HepG2 (cell line): ENCODE results near the gene CFAP61. TPM values are rescaled to one million over a fixed set of nuclear protein-coding genes. Genes with fewer than 3 reads are reported as not detected.

ENCODE experiments used
- ATAC-seq: fragments of 200-7000 bp; cut with Tn5 transposase; 3 replicates; pipeline ENCODE4 v1.9.1; 2020; ENCODE audit warnings: mild to moderate bottlenecking, moderate library complexity
- BruUV-seq: library from RNA; stranded (reverse); fragments of 400-500 nt; replicated peaks from 2 replicates; lab custom pipeline; 2021; lab: Mats Ljungman, UMichigan
- CTCF ChIA-PET: fragments of 300-600 bp; formaldehyde crosslinking; extraction: SDS; loops from one replicate; lab custom pipeline; 2021; ENCODE audit warnings: low total read pairs, inconsistent platforms, low intra/inter-chr PET ratio; lab: Yijun Ruan, JAX
- POLR2A ChIA-PET: fragments of 350-600 bp; sonication (Branson Sonifier 250); formaldehyde crosslinking; loops from one replicate; lab custom pipeline; 2020; ENCODE audit warnings: antibody characterized with exemption, inconsistent platforms; lab: Yijun Ruan, JAX
- DNase-seq: peaks from one replicate; pipeline ENCODE4 v3.0.0-alpha.2; 2015; ENCODE audit warnings: low spot score
- FAIRE-seq: peaks from 3 replicates; lab custom pipeline; 2011; peaks lifted over from hg19 to GRCh38; lab: Jason Lieb, UNC
- H2AFZ ChIP-seq: one replicate; pipeline ENCODE4 v1.6.1; 2011; ENCODE audit warnings: low read length, inconsistent platforms
- H3K27ac ChIP-seq: fragments of 300-600 bp; 3 replicates; pipeline ENCODE4 v1.8.0; 2011; ENCODE audit warnings: mixed run types, mild to moderate bottlenecking, mixed read lengths, low read length, inconsistent platforms; ENCODE audit not compliant: insufficient read depth; ENCODE audit errors: extremely low read length
- H3K27me3 ChIP-seq, 2 experiments: fragments of 200-600 bp in 1 of 2; 2 replicates in 1 of 2; 3 replicates in 1 of 2; pipeline versions ENCODE4 v1.6.0 to v1.8.0; 2011; ENCODE audit warnings: low read length in 2 of 2, mild to moderate bottlenecking in 2 of 2, moderate library complexity in 2 of 2, inconsistent platforms in 1 of 2; ENCODE audit not compliant: insufficient read depth in 2 of 2, control insufficient read depth in 1 of 2
- H3K36me3 ChIP-seq, 2 experiments: fragments of 200-600 bp in 1 of 2; replicated peaks in 1 of 2; 2 replicates in 1 of 2; 3 replicates in 1 of 2; pipeline versions ENCODE4 v1.5.1 to v1.8.0; 2011; ENCODE audit warnings: low read length in 2 of 2, inconsistent platforms in 1 of 2; ENCODE audit not compliant: insufficient read depth in 2 of 2, control insufficient read depth in 1 of 2
- H3K4me1 ChIP-seq: 2 replicates; pipeline ENCODE4 v1.5.1; 2012; ENCODE audit warnings: low read length, inconsistent platforms; ENCODE audit not compliant: insufficient read depth
- H3K4me2 ChIP-seq: 2 replicates; pipeline ENCODE4 v1.6.0; 2011; ENCODE audit warnings: low read depth, low read length, inconsistent platforms
- H3K4me3 ChIP-seq, 3 experiments: fragments of 200-600 bp in 1 of 3; sonication (generic), shearing (Covaris generic) in 1 of 3; replicated peaks in 1 of 3; 2 replicates each; pipeline ENCODE4 v1.5.1; 2011 to 2016; ENCODE audit warnings: low read length in 3 of 3, inconsistent platforms in 2 of 3, low read depth in 2 of 3, mild to moderate bottlenecking in 2 of 3, control low read depth in 1 of 3, mixed read lengths in 1 of 3; ENCODE audit not compliant: insufficient read depth in 1 of 3
- H3K79me2 ChIP-seq: one replicate; pipeline ENCODE4 v1.6.1; 2011; ENCODE audit warnings: low read length, inconsistent platforms; ENCODE audit not compliant: insufficient read depth
- H3K9ac ChIP-seq: 2 replicates; pipeline ENCODE4 v1.6.0; 2011; ENCODE audit warnings: mild to moderate bottlenecking, low read depth, low read length, inconsistent platforms; ENCODE audit not compliant: insufficient read depth
- H3K9me3 ChIP-seq: 2 replicates; pipeline ENCODE4 v1.5.1; 2012; ENCODE audit warnings: mild to moderate bottlenecking, low read length
- H4K20me1 ChIP-seq: 2 replicates; pipeline ENCODE4 v1.6.0; 2011; ENCODE audit warnings: inconsistent platforms, mild to moderate bottlenecking, low read length, moderate library complexity; ENCODE audit not compliant: insufficient read depth
- CHD2 ChIP-seq: IDR thresholded peaks from 2 replicates; pipeline ENCODE4 v1.6.1; 2011; ENCODE audit warnings: low read depth, low read length, improper control_type of control experiment
- RAD51 ChIP-seq: fragments of 450-650 bp; IDR thresholded peaks from 2 replicates; pipeline ENCODE4 v1.6.1; 2016; ENCODE audit warnings: borderline replicate concordance
- RCOR2 ChIP-seq: IDR thresholded peaks from 2 replicates; pipeline ENCODE4 v1.6.1; 2016; ENCODE audit warnings: missing biosample characterization, missing genetic modification reagents
- TCF12 ChIP-seq, 2 experiments: fragments of 450-650 bp in 1 of 2; sonication (generic) in 1 of 2; formaldehyde crosslinking in 1 of 2; IDR thresholded peaks; 2 replicates each; pipeline versions ENCODE4 v1.6.1 to v1.8.0; 2017 to 2022; ENCODE audit warnings: antibody characterized with exemption in 1 of 2, mild to moderate bottlenecking in 1 of 2, missing genetic modification reagents in 1 of 2, moderate library complexity in 1 of 2
- XRCC5 ChIP-seq: fragments of 200-400 bp; formaldehyde crosslinking; optimal IDR thresholded peaks from 2 replicates; pipeline ENCODE3; 2017; ENCODE audit warnings: mild to moderate bottlenecking, low read length
- ZFP37 ChIP-seq: sonication (generic); formaldehyde crosslinking; IDR thresholded peaks from 2 replicates; pipeline ENCODE4 v1.4.0; 2020; ENCODE audit warnings: missing genetic modification reagents, borderline replicate concordance
- ZMYM3 ChIP-seq: sonication (generic); formaldehyde crosslinking; IDR thresholded peaks from 2 replicates; pipeline ENCODE4 v1.5.1; 2020; ENCODE audit warnings: mild to moderate bottlenecking, missing genetic modification reagents
- ZNF263 ChIP-seq: sonication (generic); formaldehyde crosslinking; IDR thresholded peaks from 2 replicates; pipeline ENCODE4 v1.4.0; 2020; ENCODE audit warnings: missing genetic modification reagents
- ZNF282 ChIP-seq: fragments of 450-650 bp; IDR thresholded peaks from 2 replicates; pipeline ENCODE4 v1.6.1; 2018; ENCODE audit not compliant: partially characterized antibody
- ZNF326 ChIP-seq: sonication (generic); formaldehyde crosslinking; IDR thresholded peaks from 2 replicates; pipeline ENCODE4 v1.4.0; 2020; ENCODE audit warnings: missing genetic modification reagents, borderline replicate concordance
- ZNF564 ChIP-seq: sonication (generic); formaldehyde crosslinking; IDR thresholded peaks from 2 replicates; pipeline ENCODE4 v1.8.1; 2023; ENCODE audit warnings: mild to moderate bottlenecking, missing genetic modification reagents
- WGBS: methylation state at CpG from one replicate; pipeline ENCODE4 v1.1.6; 2017; ENCODE audit warnings: low lambda C conversion rate; 5-methylcytosine and 5-hydroxymethylcytosine counted together
- in situ Hi-C: cut with HindIII; loops from 2 replicates; pipeline ENCODE4 v1.10.0; 2017; ENCODE audit warnings: low pct_unique_long_range_greater_than_20kb; ENCODE audit not compliant: extremely low pct_ligation_motif_present
- intact Hi-C: fragments of 100-400 bp; cut with micrococcal nuclease; formaldehyde crosslinking; loops from one replicate; pipeline ENCODE4 v1.10.0; 2022; ENCODE audit not compliant: unreplicated experiment
- polyA plus RNA-seq, 8 experiments: library from polyadenylated mRNA; depleted of rRNA in 3 of 8; stranded (reverse) in 7 of 8; unstranded in 1 of 8; fragments of >200 nt; fragmentation: Illumina TruSeq in 4 of 8; extraction: Trizol in 4 of 8; gene quantifications; 2 replicates each; pipeline versions ENCODE4 v1.2.1 to v1.2.3, GENCODE V29; 2011 to 2016; ENCODE audit warnings: low read depth in 4 of 8, missing spikeins in 1 of 8, mixed read lengths in 1 of 8; ENCODE audit not compliant: insufficient read depth in 1 of 8
- total RNA-seq, 5 experiments: library from RNA; depleted of rRNA; stranded (reverse); fragments of >200 nt; fragmentation: Illumina TruSeq; extraction: Trizol; gene quantifications; 2 replicates each; pipeline ENCODE4 v1.2.3, GENCODE V29; 2016; ENCODE audit warnings: low read depth in 1 of 5
- TF ChIP-seq, protein P1 (sequence below): sonication (generic); formaldehyde crosslinking; IDR thresholded peaks from 2 replicates; pipeline ENCODE4 v1.4.0; 2020; ENCODE audit warnings: missing genetic modification reagents
- TF ChIP-seq, protein P2 (sequence below): sonication (generic); formaldehyde crosslinking; conservative IDR thresholded peaks from 2 replicates; pipeline ENCODE4 v1.4.0; 2020; ENCODE audit warnings: missing genetic modification reagents
- TF ChIP-seq, protein P3 (sequence below): sonication (generic); formaldehyde crosslinking; IDR thresholded peaks from 2 replicates; pipeline ENCODE4 v1.8.1; 2023; ENCODE audit warnings: mild to moderate bottlenecking, missing genetic modification reagents, borderline replicate concordance
- TF ChIP-seq, protein P4 (sequence below): sonication (generic); formaldehyde crosslinking; conservative IDR thresholded peaks from 2 replicates; pipeline ENCODE4 v1.4.0; 2020; ENCODE audit warnings: missing genetic modification reagents

CFAP61 gene
- total and polyA plus RNA-seq, 2 of the 13 experiments (the other 11 are each of a cell fraction or from before 2014, with no cell fraction given), result 0.27 TPM; not detected in 1

DNA sequence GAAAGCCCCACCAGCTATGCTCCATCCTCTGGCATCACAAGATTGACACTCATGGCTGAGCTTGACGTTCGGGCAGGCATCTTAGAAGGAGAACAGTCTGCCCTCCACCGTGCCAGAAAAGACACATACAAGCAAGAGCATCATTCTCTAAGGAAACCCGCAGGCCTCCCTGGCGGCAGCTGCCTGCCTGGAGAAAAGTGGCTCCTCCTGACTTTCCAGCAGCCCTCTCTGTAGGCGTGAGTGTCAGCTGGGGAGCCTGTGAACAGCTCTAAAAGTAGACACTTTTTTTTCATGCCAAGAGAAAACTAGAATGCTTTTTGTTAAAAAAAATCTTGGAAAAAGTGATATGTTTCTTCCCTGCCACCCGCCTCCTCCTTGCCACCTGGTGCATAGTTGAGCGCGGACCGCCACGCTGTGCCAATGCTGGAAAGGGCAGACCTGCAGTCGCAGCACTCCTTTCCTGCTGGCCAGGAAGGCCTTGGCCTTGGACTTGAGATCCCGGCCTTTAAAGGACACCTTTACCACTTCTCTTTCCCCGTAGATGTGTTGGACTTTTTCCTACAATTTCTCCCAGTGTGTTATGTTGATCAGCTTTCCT lies 285.9 kb downstream of the CFAP61 start:
- H4K20me1 ChIP-seq, result no peaks in the 10 kb centered on the region
- DNase-seq, result no peak
- H3K4me3 ChIP-seq, result no peak overlapping the region
- ChIA-PET CTCF (no interaction called here), POLR2A (no interaction called here)
- WGBS, result 44% methylated on average over 14 of the region's 14 CpGs
- H3K27me3 ChIP-seq, result peaks cover 7 to 40% of the 10 kb centered on the region in 2 experiments; a peak in 3 of 5 replicates
- FAIRE-seq, result no peak
- intact Hi-C loops, result no loop called here
- H3K9ac ChIP-seq, result no peak overlapping the region
- no peak for ATAC-seq
- H2AFZ ChIP-seq, result no peak overlapping the region
- no peak overlapping the region for H3K27ac ChIP-seq
- no peak overlapping the region for H3K4me2 ChIP-seq
- no peaks in the 10 kb centered on the region for H3K36me3 ChIP-seq
- no peaks in the 10 kb centered on the region for H3K4me1 ChIP-seq
- in situ Hi-C loops, result no loop called here
- no TSS peak for BruUV-seq
- H3K9me3 ChIP-seq, result peaks cover 7% of the 10 kb centered on the region
- H3K79me2 ChIP-seq, result no peaks in the 10 kb centered on the region
- no peak for TF ChIP-seq RCOR2 (CRISPR knock-in tag)
- no peak for TF ChIP-seq ZNF564 (CRISPR knock-in tag)
- TF ChIP-seq XRCC5, result no peak
- TF ChIP-seq, protein P1, sequence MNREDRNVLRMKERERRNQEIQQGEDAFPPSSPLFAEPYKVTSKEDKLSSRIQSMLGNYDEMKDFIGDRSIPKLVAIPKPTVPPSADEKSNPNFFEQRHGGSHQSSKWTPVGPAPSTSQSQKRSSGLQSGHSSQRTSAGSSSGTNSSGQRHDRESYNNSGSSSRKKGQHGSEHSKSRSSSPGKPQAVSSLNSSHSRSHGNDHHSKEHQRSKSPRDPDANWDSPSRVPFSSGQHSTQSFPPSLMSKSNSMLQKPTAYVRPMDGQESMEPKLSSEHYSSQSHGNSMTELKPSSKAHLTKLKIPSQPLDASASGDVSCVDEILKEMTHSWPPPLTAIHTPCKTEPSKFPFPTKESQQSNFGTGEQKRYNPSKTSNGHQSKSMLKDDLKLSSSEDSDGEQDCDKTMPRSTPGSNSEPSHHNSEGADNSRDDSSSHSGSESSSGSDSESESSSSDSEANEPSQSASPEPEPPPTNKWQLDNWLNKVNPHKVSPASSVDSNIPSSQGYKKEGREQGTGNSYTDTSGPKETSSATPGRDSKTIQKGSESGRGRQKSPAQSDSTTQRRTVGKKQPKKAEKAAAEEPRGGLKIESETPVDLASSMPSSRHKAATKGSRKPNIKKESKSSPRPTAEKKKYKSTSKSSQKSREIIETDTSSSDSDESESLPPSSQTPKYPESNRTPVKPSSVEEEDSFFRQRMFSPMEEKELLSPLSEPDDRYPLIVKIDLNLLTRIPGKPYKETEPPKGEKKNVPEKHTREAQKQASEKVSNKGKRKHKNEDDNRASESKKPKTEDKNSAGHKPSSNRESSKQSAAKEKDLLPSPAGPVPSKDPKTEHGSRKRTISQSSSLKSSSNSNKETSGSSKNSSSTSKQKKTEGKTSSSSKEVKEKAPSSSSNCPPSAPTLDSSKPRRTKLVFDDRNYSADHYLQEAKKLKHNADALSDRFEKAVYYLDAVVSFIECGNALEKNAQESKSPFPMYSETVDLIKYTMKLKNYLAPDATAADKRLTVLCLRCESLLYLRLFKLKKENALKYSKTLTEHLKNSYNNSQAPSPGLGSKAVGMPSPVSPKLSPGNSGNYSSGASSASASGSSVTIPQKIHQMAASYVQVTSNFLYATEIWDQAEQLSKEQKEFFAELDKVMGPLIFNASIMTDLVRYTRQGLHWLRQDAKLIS (CRISPR knock-in tag), result no peak
- TF ChIP-seq, protein P2, sequence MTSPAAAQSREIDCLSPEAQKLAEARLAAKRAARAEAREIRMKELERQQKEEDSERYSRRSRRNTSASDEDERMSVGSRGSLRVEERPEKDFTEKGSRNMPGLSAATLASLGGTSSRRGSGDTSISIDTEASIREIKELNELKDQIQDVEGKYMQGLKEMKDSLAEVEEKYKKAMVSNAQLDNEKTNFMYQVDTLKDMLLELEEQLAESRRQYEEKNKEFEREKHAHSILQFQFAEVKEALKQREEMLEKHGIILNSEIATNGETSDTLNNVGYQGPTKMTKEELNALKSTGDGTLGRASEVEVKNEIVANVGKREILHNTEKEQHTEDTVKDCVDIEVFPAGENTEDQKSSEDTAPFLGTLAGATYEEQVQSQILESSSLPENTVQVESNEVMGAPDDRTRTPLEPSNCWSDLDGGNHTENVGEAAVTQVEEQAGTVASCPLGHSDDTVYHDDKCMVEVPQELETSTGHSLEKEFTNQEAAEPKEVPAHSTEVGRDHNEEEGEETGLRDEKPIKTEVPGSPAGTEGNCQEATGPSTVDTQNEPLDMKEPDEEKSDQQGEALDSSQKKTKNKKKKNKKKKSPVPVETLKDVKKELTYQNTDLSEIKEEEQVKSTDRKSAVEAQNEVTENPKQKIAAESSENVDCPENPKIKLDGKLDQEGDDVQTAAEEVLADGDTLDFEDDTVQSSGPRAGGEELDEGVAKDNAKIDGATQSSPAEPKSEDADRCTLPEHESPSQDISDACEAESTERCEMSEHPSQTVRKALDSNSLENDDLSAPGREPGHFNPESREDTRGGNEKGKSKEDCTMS (CRISPR knock-in tag), result no peak
- TF ChIP-seq, protein P3, sequence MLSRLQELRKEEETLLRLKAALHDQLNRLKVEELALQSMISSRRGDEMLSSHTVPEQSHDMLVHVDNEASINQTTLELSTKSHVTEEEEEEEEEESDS (CRISPR knock-in tag), result no peak
- TF ChIP-seq CHD2, result no peak
- no peak for TF ChIP-seq ZMYM3 (CRISPR knock-in tag)
- no peak for TF ChIP-seq ZNF282
- no peak for TF ChIP-seq ZNF326 (CRISPR knock-in tag)
- TF ChIP-seq TCF12 (IDR thresholded peaks at IDR 0.05), result no peak
- no peak for TF ChIP-seq TCF12 (CRISPR knock-in tag; IDR thresholded peaks at IDR 0.05)
- TF ChIP-seq RAD51, result no peak
- no peak for TF ChIP-seq ZNF263 (CRISPR knock-in tag)
- TF ChIP-seq ZFP37 (CRISPR knock-in tag), result no peak
- TF ChIP-seq, protein P4, sequence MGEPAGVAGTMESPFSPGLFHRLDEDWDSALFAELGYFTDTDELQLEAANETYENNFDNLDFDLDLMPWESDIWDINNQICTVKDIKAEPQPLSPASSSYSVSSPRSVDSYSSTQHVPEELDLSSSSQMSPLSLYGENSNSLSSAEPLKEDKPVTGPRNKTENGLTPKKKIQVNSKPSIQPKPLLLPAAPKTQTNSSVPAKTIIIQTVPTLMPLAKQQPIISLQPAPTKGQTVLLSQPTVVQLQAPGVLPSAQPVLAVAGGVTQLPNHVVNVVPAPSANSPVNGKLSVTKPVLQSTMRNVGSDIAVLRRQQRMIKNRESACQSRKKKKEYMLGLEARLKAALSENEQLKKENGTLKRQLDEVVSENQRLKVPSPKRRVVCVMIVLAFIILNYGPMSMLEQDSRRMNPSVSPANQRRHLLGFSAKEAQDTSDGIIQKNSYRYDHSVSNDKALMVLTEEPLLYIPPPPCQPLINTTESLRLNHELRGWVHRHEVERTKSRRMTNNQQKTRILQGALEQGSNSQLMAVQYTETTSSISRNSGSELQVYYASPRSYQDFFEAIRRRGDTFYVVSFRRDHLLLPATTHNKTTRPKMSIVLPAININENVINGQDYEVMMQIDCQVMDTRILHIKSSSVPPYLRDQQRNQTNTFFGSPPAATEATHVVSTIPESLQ (CRISPR knock-in tag), result no peak
